GM12878 (cell line): Measurements from ENCODE around the gene TMPRSS13. TPM values are rescaled to one million over a fixed set of nuclear protein-coding genes. Genes with fewer than 3 reads are reported as not detected.
A peak's percentile ranks its signal among the peaks of the same experiment; 100 is the strongest.

Experiments
- ATAC-seq: fragments of 200-7000 bp; cut with Tn5 transposase; 3 replicates; pipeline ENCODE4 v1.9.1; 2020; ENCODE audit warnings: mild to moderate bottlenecking, moderate library complexity
- BruUV-seq: library from RNA; stranded (reverse); fragments of 400-500 nt; replicated peaks from 2 replicates; lab custom pipeline; 2021; lab: Mats Ljungman, UMichigan
- CTCF ChIA-PET: fragments of 300-600 bp; sonication (Branson Sonifier 250); formaldehyde crosslinking; extraction: SDS; loops from one replicate; lab custom pipeline; 2021; ENCODE audit warnings: inconsistent platforms; lab: Yijun Ruan, JAX
- POLR2A ChIA-PET: fragments of 350-600 bp; formaldehyde crosslinking; extraction: SDS; loops from one replicate; lab custom pipeline; 2021; ENCODE audit warnings: inconsistent platforms; lab: Charles Lee
- RAD21 ChIA-PET: fragments of 300-600 bp; sonication (Branson Sonifier 250); formaldehyde crosslinking; loops from one replicate; lab custom pipeline; 2023; ENCODE audit warnings: antibody characterized with exemption; ENCODE audit not compliant: unreplicated experiment; lab: Charles Lee
- SMC1A ChIA-PET: fragments of 300-600 bp; sonication (Branson Sonifier 250); formaldehyde crosslinking; loops from one replicate; lab custom pipeline; 2023; ENCODE audit not compliant: unreplicated experiment, uncharacterized antibody; lab: Charles Lee
- DNase-seq: peaks from one replicate; pipeline ENCODE4 v3.0.0-alpha.2; 2011; ENCODE audit warnings: low read depth, low spot score
- FAIRE-seq: peaks from 3 replicates; lab custom pipeline; 2011; peaks lifted over from hg19 to GRCh38; lab: Jason Lieb, UNC
- H2AFZ ChIP-seq: 2 replicates; pipeline ENCODE4 v1.6.0; 2011; ENCODE audit warnings: low read depth, low read length, control low read depth; ENCODE audit not compliant: control insufficient read depth
- H3K27ac ChIP-seq: 2 replicates; pipeline ENCODE4 v1.5.1; 2011; ENCODE audit warnings: control low read depth; ENCODE audit not compliant: control insufficient read depth, insufficient read depth
- H3K27me3 ChIP-seq, 2 experiments: replicated peaks in 1 of 2; 2 replicates each; pipeline versions ENCODE4 v1.6.0 to v1.6.1; 2011; ENCODE audit warnings: low read length in 1 of 2; ENCODE audit not compliant: control insufficient read depth in 2 of 2, insufficient read depth in 2 of 2
- H3K36me3 ChIP-seq, 2 experiments: 2 replicates each; pipeline ENCODE4 v1.5.1; 2011; ENCODE audit warnings: low read length in 1 of 2; ENCODE audit not compliant: control insufficient read depth in 2 of 2, insufficient read depth in 2 of 2
- H3K4me1 ChIP-seq: 2 replicates; pipeline ENCODE4 v1.6.1; 2011; ENCODE audit warnings: mild to moderate bottlenecking, low read length, moderate library complexity, mixed read lengths; ENCODE audit not compliant: control insufficient read depth, insufficient read depth
- H3K4me2 ChIP-seq: 2 replicates; pipeline ENCODE4 v1.6.0; 2011; ENCODE audit warnings: control low read depth; ENCODE audit not compliant: control insufficient read depth, insufficient read depth
- H3K4me3 ChIP-seq: fragments of 200-600 bp; sonication (generic); 2 replicates; pipeline ENCODE4 v1.5.1; 2016
- H3K79me2 ChIP-seq: 2 replicates; pipeline ENCODE4 v1.6.0; 2011; ENCODE audit warnings: low read length; ENCODE audit not compliant: control insufficient read depth, insufficient read depth
- H3K9ac ChIP-seq: 2 replicates; pipeline ENCODE4 v1.8.0; 2011; ENCODE audit warnings: low read length, control low read depth, mixed read lengths; ENCODE audit not compliant: control insufficient read depth, insufficient read depth
- H3K9me3 ChIP-seq: replicated peaks from 3 replicates; pipeline ENCODE4 v1.5.1; 2011; ENCODE audit warnings: mild to moderate bottlenecking, low read length; ENCODE audit not compliant: control insufficient read depth, insufficient read depth
- H4K20me1 ChIP-seq: 2 replicates; pipeline ENCODE4 v1.6.0; 2011; ENCODE audit not compliant: control insufficient read depth, insufficient read depth
- DPF2 ChIP-seq: fragments of 450-650 bp; IDR thresholded peaks from 2 replicates; pipeline ENCODE4 v1.6.1; 2017; ENCODE audit warnings: mild to moderate bottlenecking
- IKZF1 ChIP-seq: fragments of 450-650 bp; conservative IDR thresholded peaks from 2 replicates; pipeline ENCODE4 v1.6.1; 2017; ENCODE audit warnings: antibody characterized with exemption, mild to moderate bottlenecking
- IKZF2 ChIP-seq, 2 experiments: fragments of 450-650 bp; IDR thresholded peaks; 2 replicates each; pipeline ENCODE4 v1.6.1; 2017; ENCODE audit warnings: mild to moderate bottlenecking in 2 of 2, moderate library complexity in 2 of 2
- JUNB ChIP-seq: IDR thresholded peaks from 2 replicates; pipeline ENCODE4 v1.6.1; 2016; ENCODE audit warnings: antibody characterized with exemption, mild to moderate bottlenecking
- NR2F1 ChIP-seq: fragments of 450-650 bp; conservative IDR thresholded peaks from 2 replicates; pipeline ENCODE4 v1.6.1; 2017; ENCODE audit warnings: mild to moderate bottlenecking
- SP1 ChIP-seq: IDR thresholded peaks from one replicate; pipeline ENCODE4 v1.6.1; 2011; ENCODE audit warnings: low read depth, low read length
- SREBF1 ChIP-seq: IDR thresholded peaks from 2 replicates; pipeline ENCODE4 v1.6.1; 2012; ENCODE audit warnings: mild to moderate bottlenecking, low read length
- WGBS: methylation state at CpG from one replicate; pipeline ENCODE4 v1.1.6; 2016; ENCODE audit warnings: low lambda C conversion rate; ENCODE audit not compliant: insufficient replicate concordance, insufficient coverage; ENCODE audit errors: missing lambda C conversion rate; 5-methylcytosine and 5-hydroxymethylcytosine counted together
- in situ Hi-C: fragments of 300-500 bp; cut with MboI; formaldehyde crosslinking; loops from 9 replicates; pipeline ENCODE4 v1.14.3; 2018; ENCODE audit warnings: mixed read lengths
- intact Hi-C: fragments of 100-400 bp; cut with micrococcal nuclease; formaldehyde crosslinking; loops from one replicate; pipeline ENCODE4 v1.14.2; 2022; ENCODE audit not compliant: unreplicated experiment
- polyA plus RNA-seq, 11 experiments: library from polyadenylated mRNA; depleted of rRNA in 4 of 11; unstranded in 6 of 11; stranded (reverse) in 5 of 11; fragments of >200 nt; fragmentation: Nextera tagmentation in 4 of 11; fragmentation: Illumina TruSeq in 1 of 11; extraction: Ambion mirVana in 4 of 11; extraction: Trizol in 1 of 11; gene quantifications; 1 replicate in 1 of 11; 2 replicates in 10 of 11; pipeline versions ENCODE4 v1.2.1 to v1.2.3, GENCODE V29; 2011 to 2016; ENCODE audit warnings: inconsistent platforms in 2 of 11, missing spikeins in 2 of 11, low read depth in 1 of 11
- total RNA-seq, 4 experiments: library from RNA; depleted of rRNA in 3 of 4; stranded (reverse); fragments of >200 nt in 3 of 4; fragmentation: Illumina TruSeq in 1 of 4; extraction: Trizol in 1 of 4; gene quantifications; 2 replicates each; pipeline versions ENCODE4 v1.2.1 to v1.2.3, GENCODE V29; 2013 to 2021
- TF ChIP-seq, protein P1 (sequence below): fragments of 450-650 bp; formaldehyde crosslinking; IDR thresholded peaks from 2 replicates; pipeline ENCODE4 v1.4.0; 2020; ENCODE audit warnings: mild to moderate bottlenecking, moderate library complexity

The TMPRSS13 gene
- total and polyA plus RNA-seq, 10 of the 15 experiments (the other 5 are each of a cell fraction or from before 2014, with no cell fraction given): 0.05 to 0.50 (median 0.26) TPM; not detected in 2

DNA sequence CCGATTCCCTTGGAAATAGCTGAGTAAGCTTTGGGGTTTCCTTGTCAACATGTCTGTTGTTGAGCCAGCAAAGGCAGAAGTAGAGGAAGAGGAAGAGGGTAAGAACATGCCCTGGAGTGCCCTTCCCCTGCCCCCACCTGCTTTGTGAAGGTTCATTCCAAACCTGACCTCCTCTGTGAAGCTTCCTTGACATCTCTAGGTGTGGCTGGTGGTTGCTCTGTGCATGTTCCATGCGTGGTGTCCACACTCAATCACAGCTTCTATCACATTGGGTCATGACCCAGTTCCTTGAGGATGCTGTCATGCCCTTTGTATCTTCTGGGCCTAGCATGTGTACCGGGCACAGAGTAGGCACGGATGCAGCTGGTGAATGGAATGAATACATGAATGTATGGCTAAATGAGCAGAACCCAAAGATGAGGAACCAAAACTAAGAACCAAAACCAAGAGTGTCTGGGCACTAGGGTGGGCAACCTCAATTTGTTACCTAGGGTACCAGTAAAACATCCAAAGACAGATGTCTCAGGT lies 29.0 kb downstream of the TMPRSS13 start:
- H3K4me3 ChIP-seq: no peak overlapping the region
- no peaks in the 10 kb centered on the region for H3K27me3 ChIP-seq
- no peaks in the 10 kb centered on the region for H3K9me3 ChIP-seq
- TF ChIP-seq DPF2 (peak; percentile 37; the same call in 1 of the 2 replicates), SREBF1 (no peak), IKZF2 (IDR thresholded peaks at IDR 0.05) (peak; percentile 40 to 43), IKZF1 (peak; percentile 43), SP1 (no peak), NR2F1 (0 out of 2 replicates have a peak, but pooled peaks have one; percentile 11), JUNB (no peak)
- TF ChIP-seq, protein P1, sequence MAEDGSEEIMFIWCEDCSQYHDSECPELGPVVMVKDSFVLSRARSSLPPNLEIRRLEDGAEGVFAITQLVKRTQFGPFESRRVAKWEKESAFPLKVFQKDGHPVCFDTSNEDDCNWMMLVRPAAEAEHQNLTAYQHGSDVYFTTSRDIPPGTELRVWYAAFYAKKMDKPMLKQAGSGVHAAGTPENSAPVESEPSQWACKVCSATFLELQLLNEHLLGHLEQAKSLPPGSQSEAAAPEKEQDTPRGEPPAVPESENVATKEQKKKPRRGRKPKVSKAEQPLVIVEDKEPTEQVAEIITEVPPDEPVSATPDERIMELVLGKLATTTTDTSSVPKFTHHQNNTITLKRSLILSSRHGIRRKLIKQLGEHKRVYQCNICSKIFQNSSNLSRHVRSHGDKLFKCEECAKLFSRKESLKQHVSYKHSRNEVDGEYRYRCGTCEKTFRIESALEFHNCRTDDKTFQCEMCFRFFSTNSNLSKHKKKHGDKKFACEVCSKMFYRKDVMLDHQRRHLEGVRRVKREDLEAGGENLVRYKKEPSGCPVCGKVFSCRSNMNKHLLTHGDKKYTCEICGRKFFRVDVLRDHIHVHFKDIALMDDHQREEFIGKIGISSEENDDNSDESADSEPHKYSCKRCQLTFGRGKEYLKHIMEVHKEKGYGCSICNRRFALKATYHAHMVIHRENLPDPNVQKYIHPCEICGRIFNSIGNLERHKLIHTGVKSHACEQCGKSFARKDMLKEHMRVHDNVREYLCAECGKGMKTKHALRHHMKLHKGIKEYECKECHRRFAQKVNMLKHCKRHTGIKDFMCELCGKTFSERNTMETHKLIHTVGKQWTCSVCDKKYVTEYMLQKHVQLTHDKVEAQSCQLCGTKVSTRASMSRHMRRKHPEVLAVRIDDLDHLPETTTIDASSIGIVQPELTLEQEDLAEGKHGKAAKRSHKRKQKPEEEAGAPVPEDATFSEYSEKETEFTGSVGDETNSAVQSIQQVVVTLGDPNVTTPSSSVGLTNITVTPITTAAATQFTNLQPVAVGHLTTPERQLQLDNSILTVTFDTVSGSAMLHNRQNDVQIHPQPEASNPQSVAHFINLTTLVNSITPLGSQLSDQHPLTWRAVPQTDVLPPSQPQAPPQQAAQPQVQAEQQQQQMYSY (CRISPR knock-in tag): no peak
- H3K79me2 ChIP-seq: no peaks in the 10 kb centered on the region
- ATAC-seq (peak; percentile 93), FAIRE-seq (peak; percentile 75), DNase-seq (peak; percentile 60)
- H4K20me1 ChIP-seq: no peaks in the 10 kb centered on the region
- H3K4me2 ChIP-seq: no peak overlapping the region
- peaks cover 4% of the 10 kb centered on the region for H3K4me1 ChIP-seq
- ChIA-PET SMC1A (interaction anchor here (0.8 to 6.4 kb wide), 8 partner anchors 8 to 153 kb away, joined by 3 to 29 read pairs (median 4); no protein-coding TSS in a partner anchor), POLR2A (no interaction called here), RAD21 (interaction anchor here (0.6 kb wide), 1 partner anchor 136 kb away, joined by 3 read pairs; no protein-coding TSS in a partner anchor), CTCF (interaction anchor here (1.4 to 5.8 kb wide), 7 partner anchors 30 to 93 kb away, joined by 3 to 32 read pairs (median 9); no protein-coding TSS in a partner anchor)
- BruUV-seq: no TSS peak
- WGBS: 2% methylated on average over 4 of the region's 4 CpGs
- no peak overlapping the region for H3K27ac ChIP-seq
- intact Hi-C loops (no loop called here), in situ Hi-C loops (no loop called here)
- H3K36me3 ChIP-seq: no peaks in the 10 kb centered on the region
- no peak overlapping the region for H3K9ac ChIP-seq
- H2AFZ ChIP-seq: no peak overlapping the region
